ENCODE measurements around the gene TRAF2.

The TRAF2 gene

GRCh38 chr9:136858844-136859757, 27.2 kb upstream of the TRAF2 start:
- Histone ChIP-seq H3K4me3 (ENCODE audit: control insufficient read depth in 1 of 7, extremely low read depth in 1 of 7, insufficient read depth in 4 of 7, low read depth in 2 of 7, low read length in 6 of 7) (no peak overlapping the region), H3K4me1 (ENCODE audit: control extremely low read depth in 1 of 4, control insufficient read depth in 4 of 4, insufficient read depth in 4 of 4, low read length in 3 of 4) (no peaks in the 10 kb centered on the region), H3K9me3 (ENCODE audit: control extremely low read depth in 1 of 5, control insufficient read depth in 4 of 5, insufficient read depth in 2 of 5, low read depth in 1 of 5, low read length in 4 of 5) (no peaks in the 10 kb centered on the region), H3K27ac (ENCODE audit: insufficient read depth in 1 of 2, low read depth in 1 of 2, low read length in 2 of 2, poor library complexity in 1 of 2, severe bottlenecking in 2 of 2) (no peak overlapping the region), H3K27me3 (replicated peaks in 2 of 5; ENCODE audit: control insufficient read depth in 4 of 5, insufficient read depth in 5 of 5, low read length in 4 of 5) (no peaks in the 10 kb centered on the region), H3K36me3 (ENCODE audit: control insufficient read depth in 4 of 4, insufficient read depth in 4 of 4, low read length in 3 of 4) (peaks cover 2 to 38% (median 26%) of the 10 kb centered on the region in 4 experiments)
- POLR2A ChIA-PET: interaction anchor here (0.5 kb wide), 1 partner anchor 85 kb away, joined by 3 read pairs; the partner anchor contains the start of gene FBXW5
- CTCF ChIA-PET: interaction anchor here (1.4 kb wide), 1 partner anchor 16 kb away, joined by 3 read pairs; no protein-coding TSS in a partner anchor
- DNase-seq: no peak
- 93% methylated on average over 12 of the region's 20 CpGs for WGBS (ENCODE audit: insufficient coverage)

- 100% methylated on average over 5 of the region's 9 CpGs for WGBS (ENCODE audit: insufficient coverage)
- no peak for DNase-seq
- H3K27me3 ChIP-seq (replicated peaks in 2 of 5; ENCODE audit: control insufficient read depth in 4 of 5, insufficient read depth in 5 of 5, low read length in 4 of 5): no peaks in the 10 kb centered on the region
- no peaks in the 10 kb centered on the region for H3K9me3 ChIP-seq (ENCODE audit: control extremely low read depth in 1 of 5, control insufficient read depth in 4 of 5, insufficient read depth in 2 of 5, low read depth in 1 of 5, low read length in 4 of 5)
- no peak overlapping the region for H3K4me3 ChIP-seq (ENCODE audit: control insufficient read depth in 1 of 7, extremely low read depth in 1 of 7, insufficient read depth in 4 of 7, low read depth in 2 of 7, low read length in 6 of 7)
- H3K36me3 ChIP-seq (ENCODE audit: control insufficient read depth in 4 of 4, insufficient read depth in 4 of 4, low read length in 3 of 4): peaks cover 2 to 38% (median 26%) of the 10 kb centered on the region in 4 experiments
- ChIA-PET CTCF (interaction anchor here (0.7 to 1.4 kb wide), 4 partner anchors 9 to 48 kb away, joined by 3 read pairs; no protein-coding TSS in a partner anchor), POLR2A (interaction anchor here (0.5 kb wide), 1 partner anchor 12 kb away, joined by 3 read pairs; no protein-coding TSS in a partner anchor)
- no peak overlapping the region for H3K27ac ChIP-seq (ENCODE audit: insufficient read depth in 1 of 2, low read depth in 1 of 2, low read length in 2 of 2, poor library complexity in 1 of 2, severe bottlenecking in 2 of 2)
- peaks cover 0 to 8% (median 7%) of the 10 kb centered on the region in 4 experiments for H3K4me1 ChIP-seq (ENCODE audit: control extremely low read depth in 1 of 4, control insufficient read depth in 4 of 4, insufficient read depth in 4 of 4, low read length in 3 of 4)
These were observed 25.8 kb upstream of the TRAF2 start for GRCh38 chr9:136860529-136860928.

DNA sequence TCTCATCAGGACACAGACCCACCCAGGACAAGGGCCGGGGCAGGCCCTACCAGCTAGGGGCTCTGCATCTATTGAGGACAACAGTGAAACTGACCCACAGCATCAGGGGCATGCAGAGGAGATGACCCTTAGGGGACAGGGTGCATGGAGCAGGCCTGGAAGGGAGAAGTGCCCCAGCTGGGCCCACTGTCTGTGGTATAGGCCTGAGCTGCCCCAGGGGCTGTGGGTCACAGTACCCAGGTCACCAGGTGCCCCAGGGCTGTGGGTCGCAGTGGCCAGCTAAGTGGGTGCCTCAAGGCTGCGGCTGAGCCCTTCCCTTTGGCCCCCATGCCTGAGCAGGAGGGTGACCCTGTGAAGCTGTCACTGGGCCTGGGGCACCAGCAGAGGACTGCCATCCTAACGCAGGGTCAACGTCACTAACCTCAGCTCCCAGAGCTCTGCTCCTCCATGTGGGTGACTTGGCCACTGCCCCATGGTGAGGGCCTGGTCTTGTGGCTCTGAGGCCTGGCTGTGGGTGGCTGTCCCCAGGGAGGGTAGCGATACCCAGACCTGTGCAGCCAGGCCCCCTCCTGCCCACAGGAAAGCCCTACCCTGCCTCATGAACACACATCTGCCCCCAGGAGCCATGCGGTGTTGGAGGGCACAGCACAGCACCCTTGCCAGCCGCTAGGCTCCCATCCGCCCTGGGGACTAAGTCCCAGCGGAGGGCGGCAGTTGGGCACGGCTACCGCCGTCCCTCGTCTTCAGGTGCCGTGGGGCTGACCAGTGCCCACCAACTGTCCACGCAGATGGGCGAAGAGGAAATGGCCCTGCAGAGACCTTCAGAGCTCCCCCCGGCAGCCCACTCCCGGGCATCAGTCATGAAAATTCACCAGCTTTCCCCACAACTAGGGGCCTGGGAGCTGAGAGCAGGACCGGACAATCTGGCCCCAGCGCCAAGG, 25.1 kb upstream of the TRAF2 start:
- Histone ChIP-seq H3K4me3 (ENCODE audit: control insufficient read depth in 1 of 7, extremely low read depth in 1 of 7, insufficient read depth in 4 of 7, low read depth in 2 of 7, low read length in 6 of 7) (no peak overlapping the region), H3K27ac (ENCODE audit: insufficient read depth in 1 of 2, low read depth in 1 of 2, low read length in 2 of 2, poor library complexity in 1 of 2, severe bottlenecking in 2 of 2) (no peak overlapping the region), H3K9me3 (ENCODE audit: control extremely low read depth in 1 of 5, control insufficient read depth in 4 of 5, insufficient read depth in 2 of 5, low read depth in 1 of 5, low read length in 4 of 5) (no peaks in the 10 kb centered on the region), H3K36me3 (ENCODE audit: control insufficient read depth in 4 of 4, insufficient read depth in 4 of 4, low read length in 3 of 4) (peaks cover 2 to 38% (median 26%) of the 10 kb centered on the region in 4 experiments), H3K4me1 (ENCODE audit: control extremely low read depth in 1 of 4, control insufficient read depth in 4 of 4, insufficient read depth in 4 of 4, low read length in 3 of 4) (peaks cover 0 to 8% (median 8%) of the 10 kb centered on the region in 4 experiments), H3K27me3 (replicated peaks in 2 of 5; ENCODE audit: control insufficient read depth in 4 of 5, insufficient read depth in 5 of 5, low read length in 4 of 5) (no peaks in the 10 kb centered on the region)
- no peak for DNase-seq
- ChIA-PET POLR2A (interaction anchor here (0.6 kb wide), 1 partner anchor 20 kb away, joined by 3 read pairs; no protein-coding TSS in a partner anchor), CTCF (interaction anchor here (0.7 to 1.4 kb wide), 4 partner anchors 9 to 21 kb away, joined by 3 read pairs; no protein-coding TSS in a partner anchor)
- WGBS (ENCODE audit: insufficient coverage): 94% methylated on average over 20 of the region's 22 CpGs

- CTCF ChIA-PET: interaction anchor here (1.1 to 1.2 kb wide), 2 partner anchors 17 to 26 kb away, joined by 3 to 5 read pairs; no protein-coding TSS in a partner anchor
- WGBS (ENCODE audit: insufficient coverage): 94% methylated on average over 23 of the region's 26 CpGs
- POLR2A ChIA-PET: interaction anchor here (0.6 kb wide), 1 partner anchor 20 kb away, joined by 3 read pairs; no protein-coding TSS in a partner anchor
These were observed 24.4 kb upstream of the TRAF2 start for GRCh38 chr9:136861874-136862457.

GRCh38 chr9:136862849-136863622, 23.3 kb upstream of the TRAF2 start:
- 95% methylated on average over 28 of the region's 31 CpGs for WGBS (ENCODE audit: insufficient coverage)
- CTCF ChIA-PET: interaction anchor here (0.8 to 1.5 kb wide), 5 partner anchors 12 to 84 kb away, joined by 3 to 5 read pairs (median 4); partner anchors contain the start of gene AJM1
- no peak for DNase-seq
- peaks cover 0 to 14% (median 11%) of the 10 kb centered on the region in 4 experiments for H3K4me1 ChIP-seq (ENCODE audit: control extremely low read depth in 1 of 4, control insufficient read depth in 4 of 4, insufficient read depth in 4 of 4, low read length in 3 of 4)
- no peak overlapping the region for H3K27ac ChIP-seq (ENCODE audit: insufficient read depth in 1 of 2, low read depth in 1 of 2, low read length in 2 of 2, poor library complexity in 1 of 2, severe bottlenecking in 2 of 2)
- no peaks in the 10 kb centered on the region for H3K27me3 ChIP-seq (replicated peaks in 2 of 5; ENCODE audit: control insufficient read depth in 4 of 5, insufficient read depth in 5 of 5, low read length in 4 of 5)
- H3K4me3 ChIP-seq (ENCODE audit: control insufficient read depth in 1 of 7, extremely low read depth in 1 of 7, insufficient read depth in 4 of 7, low read depth in 2 of 7, low read length in 6 of 7): no peak overlapping the region
- H3K36me3 ChIP-seq (ENCODE audit: control insufficient read depth in 4 of 4, insufficient read depth in 4 of 4, low read length in 3 of 4): peaks cover 2 to 42% (median 26%) of the 10 kb centered on the region in 4 experiments
- no peaks in the 10 kb centered on the region for H3K9me3 ChIP-seq (ENCODE audit: control extremely low read depth in 1 of 5, control insufficient read depth in 4 of 5, insufficient read depth in 2 of 5, low read depth in 1 of 5, low read length in 4 of 5)
- POLR2A ChIA-PET: no interaction called here

More at GRCh38 chr9:136861874-136862457, 24.4 kb upstream of the TRAF2 start:
- Histone ChIP-seq H3K36me3 (ENCODE audit: control insufficient read depth in 4 of 4, insufficient read depth in 4 of 4, low read length in 3 of 4) (peaks cover 2 to 38% (median 26%) of the 10 kb centered on the region in 4 experiments), H3K4me1 (ENCODE audit: control extremely low read depth in 1 of 4, control insufficient read depth in 4 of 4, insufficient read depth in 4 of 4, low read length in 3 of 4) (peaks cover 0 to 10% (median 9%) of the 10 kb centered on the region in 4 experiments), H3K27ac (ENCODE audit: insufficient read depth in 1 of 2, low read depth in 1 of 2, low read length in 2 of 2, poor library complexity in 1 of 2, severe bottlenecking in 2 of 2) (no peak overlapping the region), H3K4me3 (ENCODE audit: control insufficient read depth in 1 of 7, extremely low read depth in 1 of 7, insufficient read depth in 4 of 7, low read depth in 2 of 7, low read length in 6 of 7) (no peak overlapping the region), H3K9me3 (ENCODE audit: control extremely low read depth in 1 of 5, control insufficient read depth in 4 of 5, insufficient read depth in 2 of 5, low read depth in 1 of 5, low read length in 4 of 5) (no peaks in the 10 kb centered on the region), H3K27me3 (replicated peaks in 2 of 5; ENCODE audit: control insufficient read depth in 4 of 5, insufficient read depth in 5 of 5, low read length in 4 of 5) (no peaks in the 10 kb centered on the region)
- DNase-seq: no peak
